Measurements from ENCODE around the gene CHST8.

- TF ChIP-seq CTCF (IDR thresholded peaks at IDR 0.05) (no peak), EP300 (IDR thresholded peaks at IDR 0.05) (no peak), POLR2AphosphoS5 (IDR thresholded peaks at IDR 0.05) (no peak), POLR2A (IDR thresholded peaks at IDR 0.05; ENCODE audit: low read depth) (no peak)
Measured at GRCh38 chr19:33574824-33575223, 46.9 kb upstream of the CHST8 start.
